Daoy (cell line): ENCODE measurements around the gene KSR2. TPM values are rescaled to one million over a fixed set of nuclear protein-coding genes. Genes with fewer than 3 reads are reported as not detected.
A peak's percentile ranks its signal among the peaks of the same experiment; 100 is the strongest.
"Not testable (repeated sequence)": the region's sequence is repeated elsewhere in the genome, so short reads cannot be mapped to it uniquely, and the experiment has no call there.

Experiments used
- DNase-seq: peaks from one replicate; pipeline ENCODE4 v3.0.0-alpha.2; 2015; ENCODE audit warnings: low read depth
- total RNA-seq: library from RNA; depleted of rRNA; stranded (reverse); fragments of >200 nt; shearing (Covaris generic); gene quantifications from 2 replicates; pipeline ENCODE4 v1.2.3, GENCODE V29; 2014; rRNA removed

KSR2 gene
- total RNA-seq: 0.15 and 0.29 TPM in 2 replicates

DNA sequence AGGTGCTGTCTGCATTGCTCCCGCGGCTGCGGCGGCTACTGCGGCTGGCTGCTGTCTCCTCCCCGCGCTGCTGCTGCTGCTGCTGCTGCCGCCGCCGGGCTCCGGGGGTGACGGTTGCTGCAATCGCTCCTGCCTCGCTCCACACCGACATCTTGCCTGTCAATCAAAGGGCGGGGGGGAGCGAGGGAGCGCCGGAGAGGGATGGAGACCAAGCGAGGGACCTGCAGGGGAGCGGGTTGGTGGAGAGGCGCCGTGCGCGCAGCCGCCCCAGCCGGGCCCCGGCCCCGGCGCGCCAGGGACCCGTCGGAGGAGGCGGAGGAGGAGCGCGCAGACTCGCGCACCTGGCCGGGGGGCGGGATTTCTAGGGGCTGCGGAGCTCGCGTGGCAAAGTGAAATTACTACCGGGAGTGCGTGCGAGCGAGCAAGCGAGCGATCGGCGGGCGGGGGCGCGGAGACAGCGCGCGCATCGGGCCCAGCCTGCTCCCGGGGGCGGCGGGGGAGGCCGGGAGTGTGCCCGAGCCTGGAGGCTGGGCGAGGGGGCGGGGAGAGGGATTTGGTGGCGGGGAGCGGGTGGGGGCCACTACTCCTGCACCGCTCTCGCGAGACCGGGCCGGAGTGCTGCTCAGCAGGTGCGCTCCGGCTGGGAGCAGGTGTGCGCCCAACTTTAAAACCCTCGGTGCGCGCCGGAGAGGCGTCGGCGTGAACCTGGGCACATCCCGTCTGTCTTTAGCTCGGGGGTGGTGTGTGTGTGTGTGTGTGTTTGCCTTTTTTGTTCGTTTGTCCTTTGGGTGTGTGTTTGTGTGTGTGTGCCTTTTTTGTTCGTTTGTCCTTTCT, at the start of gene KSR2:
KSR2 (minus strand) TSS at position 165 of the 834 bp plus-strand sequence. CDS start 735 bp downstream, outside the sequence.
- DNase-seq: peak; percentile 77

DNA sequence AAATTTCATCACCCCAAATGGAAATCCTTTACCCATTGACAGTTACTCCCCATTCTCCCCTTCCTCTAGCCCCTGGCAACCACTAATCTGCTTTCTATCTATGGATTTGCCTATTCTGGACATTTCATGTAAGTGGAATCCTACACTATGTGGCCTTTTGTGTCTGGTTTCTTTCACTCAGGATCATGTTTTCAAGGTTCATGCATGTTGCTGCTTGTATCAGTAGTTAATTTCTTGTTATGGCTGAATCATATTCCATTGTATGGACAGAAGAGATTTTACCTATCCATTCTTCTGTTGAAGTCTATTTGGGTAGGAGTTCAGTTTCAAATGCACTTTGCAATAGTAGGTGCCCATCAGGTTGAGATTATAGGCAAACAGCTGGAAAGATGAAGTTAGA, 49.1 kb upstream of the KSR2 start:
- DNase-seq: no peak

DNA sequence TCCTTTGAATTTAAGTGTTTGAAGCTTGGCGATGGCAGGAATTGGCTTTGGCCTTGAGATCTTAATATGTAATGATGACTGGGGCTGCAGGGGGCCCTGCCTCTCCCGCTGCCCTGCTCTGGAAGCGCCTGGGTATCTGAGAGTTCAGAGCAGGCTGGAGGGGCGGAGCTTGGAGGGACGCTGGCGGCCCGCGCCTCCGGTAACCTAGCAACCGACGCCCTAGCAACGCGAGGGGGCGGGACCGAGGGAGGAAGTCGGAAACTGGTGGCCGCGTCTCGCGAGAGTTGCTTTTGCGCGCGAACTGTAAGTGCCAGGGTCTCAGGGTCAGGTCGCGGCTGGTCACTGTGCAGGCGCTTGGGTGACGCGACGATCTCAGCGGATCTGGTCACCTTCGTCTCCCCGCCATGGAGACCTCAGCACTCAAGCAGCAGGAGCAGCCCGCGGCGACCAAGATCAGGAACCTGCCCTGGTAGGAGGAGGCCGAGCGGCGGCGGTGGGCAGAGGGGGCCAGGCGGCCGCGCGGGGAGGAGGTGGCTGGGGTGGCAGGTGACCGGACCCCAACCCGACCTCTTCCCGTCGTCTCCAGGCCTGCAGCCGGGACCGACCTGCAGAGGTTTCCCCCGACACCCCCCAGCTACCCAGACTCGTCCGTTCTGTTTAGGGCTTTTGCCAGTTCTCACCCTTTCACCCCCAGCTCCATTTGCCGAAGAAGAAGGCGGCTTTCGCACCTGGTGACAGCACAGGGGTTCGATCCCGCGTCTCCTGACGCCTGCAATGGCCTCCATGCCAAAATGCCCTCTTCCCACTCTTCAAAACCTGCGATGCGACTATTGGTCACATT, 47.9 kb upstream of the KSR2 start, which contains the start of gene RFC5:
RFC5 (plus strand) TSS at position 280 of the 841 bp plus-strand sequence; CDS start at position 405, 125 bp downstream.
- peak; percentile 99 for DNase-seq

DNA sequence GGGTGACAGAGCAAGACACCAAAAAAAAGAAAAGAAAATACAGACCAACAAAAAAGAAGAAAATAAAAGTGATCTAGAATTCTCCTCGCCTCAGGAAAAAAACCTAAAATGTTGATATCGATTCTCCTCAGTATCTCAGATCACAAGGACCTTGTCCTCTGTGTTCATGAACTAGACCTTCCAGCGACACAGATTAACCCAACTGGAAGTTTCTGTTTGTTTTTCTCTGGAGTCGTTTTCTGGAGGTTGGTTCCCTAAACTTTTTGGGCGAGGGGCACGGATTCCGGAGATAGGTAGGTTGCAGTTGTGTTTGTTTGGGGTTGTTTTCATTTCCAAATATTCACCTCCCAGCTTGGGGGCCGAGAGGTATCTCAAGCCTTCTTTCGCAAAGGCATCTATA, 47.2 kb upstream of the KSR2 start:
- no peak for DNase-seq

DNA sequence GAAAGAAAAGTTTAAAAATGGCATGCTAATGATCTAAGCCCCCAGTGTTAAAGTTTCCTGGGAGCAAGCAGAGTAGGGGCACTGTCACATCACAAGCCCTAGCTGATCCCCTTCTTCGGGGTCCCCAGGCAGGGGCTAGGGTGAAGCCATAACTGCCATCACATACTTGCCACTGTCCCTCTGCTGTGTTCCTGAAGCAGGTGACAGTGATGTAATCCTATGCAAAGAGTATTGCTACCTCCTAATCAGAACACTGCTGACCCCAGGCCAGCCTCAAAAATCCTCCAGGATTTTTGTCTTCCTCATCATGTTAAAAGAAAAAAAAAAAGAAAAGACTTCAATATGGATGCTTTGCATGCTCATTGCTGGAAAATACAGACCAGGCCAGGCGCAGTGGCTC, 46.5 kb upstream of the KSR2 start:
- no peak for DNase-seq

DNA sequence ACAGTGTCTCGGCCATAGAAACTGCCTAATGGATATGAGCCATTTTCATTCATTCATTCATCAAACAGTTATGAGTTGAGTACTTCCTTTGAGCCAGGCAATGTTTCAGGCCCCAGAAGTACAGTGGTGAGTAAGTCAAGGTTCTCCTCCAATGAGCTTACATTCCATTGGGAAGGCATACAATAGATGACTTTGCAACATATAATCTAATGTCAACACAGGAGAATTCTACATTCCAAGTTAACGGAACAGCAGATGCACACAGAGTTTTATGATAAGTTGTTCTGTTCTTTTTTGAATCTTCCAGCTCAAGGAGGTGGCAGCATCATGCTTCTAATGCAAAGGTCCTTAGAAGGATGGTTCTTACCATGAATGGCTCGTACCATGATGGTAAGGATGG, 44.5 kb upstream of the KSR2 start:
- no peak for DNase-seq

DNA sequence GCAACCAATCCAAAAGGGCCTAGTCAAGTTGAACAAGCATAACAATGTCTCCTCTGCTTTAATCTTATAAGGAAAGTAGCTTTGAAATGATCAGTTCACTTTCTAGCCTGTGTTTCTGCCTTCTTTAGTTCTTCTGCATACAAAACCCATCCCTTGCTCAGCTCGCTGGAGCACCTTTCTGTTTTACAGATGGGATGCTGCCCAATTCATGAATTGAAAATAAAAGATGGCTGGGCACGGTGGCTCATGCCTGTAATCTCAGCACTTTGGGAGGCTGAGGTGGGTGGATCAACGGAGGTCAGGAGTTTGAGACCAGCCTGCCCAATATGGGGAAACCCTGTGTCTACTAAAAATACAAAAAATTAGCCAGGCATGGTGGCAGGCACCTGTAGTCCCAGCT, 43.2 kb upstream of the KSR2 start:
- DNase-seq: no peak

DNA sequence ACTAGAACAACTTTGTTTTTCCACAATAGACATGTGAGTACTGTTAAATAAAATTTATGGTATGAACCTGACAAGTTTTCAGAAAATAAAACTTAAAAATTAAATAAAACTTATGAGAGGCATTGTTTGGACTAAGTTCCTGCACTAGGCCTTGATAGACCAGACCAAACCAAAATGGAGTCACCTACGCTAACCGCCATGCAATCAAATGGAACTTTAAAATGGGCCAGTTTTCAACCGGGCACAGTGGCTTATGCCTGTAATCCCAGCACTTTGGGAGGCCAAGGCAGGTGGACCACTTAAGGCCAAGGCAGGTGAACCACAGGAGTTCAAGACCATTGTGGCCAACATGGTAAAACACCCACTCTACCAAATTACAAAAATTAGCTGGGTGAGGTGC, 42.6 kb upstream of the KSR2 start:
- no peak for DNase-seq

DNA sequence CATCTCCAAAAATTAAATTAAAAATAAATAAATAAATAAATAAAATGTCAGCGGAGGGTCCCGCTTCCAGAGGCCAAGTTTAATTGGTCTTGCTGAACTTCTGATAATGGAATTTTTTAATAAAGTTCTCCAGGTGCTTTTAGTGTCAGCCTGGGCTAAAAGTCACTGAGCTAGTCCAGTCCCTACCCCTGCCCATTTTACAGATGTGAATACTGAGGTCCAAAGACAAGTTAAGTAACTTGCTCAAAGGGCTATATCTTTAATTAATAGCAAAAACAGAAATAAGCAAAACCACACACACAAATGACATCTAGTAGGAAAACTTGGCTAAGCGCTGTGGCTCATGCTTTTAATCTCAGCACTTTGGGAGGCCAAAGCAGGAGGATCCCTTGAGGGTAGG, 42.1 kb upstream of the KSR2 start:
- no peak for DNase-seq

DNA sequence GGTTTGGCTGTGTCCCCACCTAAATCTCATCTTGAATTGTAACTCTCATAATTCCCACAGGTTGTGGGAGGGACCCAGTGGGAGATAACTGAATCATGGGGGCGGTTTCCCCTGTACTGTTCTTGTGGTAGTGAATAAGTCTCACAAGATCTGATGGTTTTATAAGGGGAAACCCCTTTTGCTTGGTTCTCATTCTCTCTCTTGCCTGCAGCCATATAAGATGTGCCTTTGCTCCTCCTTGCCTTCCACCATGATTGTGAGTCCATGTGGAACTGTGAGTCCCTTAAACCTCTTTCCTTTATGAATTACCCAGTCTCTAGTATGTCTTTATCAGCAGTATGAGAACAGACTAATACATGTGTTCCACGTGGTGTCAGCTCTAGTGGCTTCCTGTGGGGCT, 31.0 kb upstream of the KSR2 start:
- DNase-seq: not testable (repeated sequence)

DNA sequence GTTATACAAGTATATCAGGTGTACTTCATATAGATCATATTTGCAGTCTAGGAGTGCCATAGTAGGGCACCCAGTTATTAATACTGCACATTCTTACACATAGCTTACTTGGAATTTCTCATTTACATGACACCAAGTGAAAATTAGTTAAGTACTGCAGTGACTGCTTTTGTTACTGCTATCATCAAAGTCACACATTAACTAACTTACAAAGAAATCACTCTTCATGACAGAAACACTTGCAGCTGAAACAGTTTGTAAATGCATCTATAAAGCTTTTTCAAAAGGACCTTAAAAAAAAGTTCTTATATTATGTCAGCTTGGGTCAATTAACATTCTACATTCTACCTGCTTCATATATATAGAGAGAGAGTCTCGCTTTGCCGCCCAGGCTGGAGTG, 29.9 kb upstream of the KSR2 start:
- no peak for DNase-seq

DNA sequence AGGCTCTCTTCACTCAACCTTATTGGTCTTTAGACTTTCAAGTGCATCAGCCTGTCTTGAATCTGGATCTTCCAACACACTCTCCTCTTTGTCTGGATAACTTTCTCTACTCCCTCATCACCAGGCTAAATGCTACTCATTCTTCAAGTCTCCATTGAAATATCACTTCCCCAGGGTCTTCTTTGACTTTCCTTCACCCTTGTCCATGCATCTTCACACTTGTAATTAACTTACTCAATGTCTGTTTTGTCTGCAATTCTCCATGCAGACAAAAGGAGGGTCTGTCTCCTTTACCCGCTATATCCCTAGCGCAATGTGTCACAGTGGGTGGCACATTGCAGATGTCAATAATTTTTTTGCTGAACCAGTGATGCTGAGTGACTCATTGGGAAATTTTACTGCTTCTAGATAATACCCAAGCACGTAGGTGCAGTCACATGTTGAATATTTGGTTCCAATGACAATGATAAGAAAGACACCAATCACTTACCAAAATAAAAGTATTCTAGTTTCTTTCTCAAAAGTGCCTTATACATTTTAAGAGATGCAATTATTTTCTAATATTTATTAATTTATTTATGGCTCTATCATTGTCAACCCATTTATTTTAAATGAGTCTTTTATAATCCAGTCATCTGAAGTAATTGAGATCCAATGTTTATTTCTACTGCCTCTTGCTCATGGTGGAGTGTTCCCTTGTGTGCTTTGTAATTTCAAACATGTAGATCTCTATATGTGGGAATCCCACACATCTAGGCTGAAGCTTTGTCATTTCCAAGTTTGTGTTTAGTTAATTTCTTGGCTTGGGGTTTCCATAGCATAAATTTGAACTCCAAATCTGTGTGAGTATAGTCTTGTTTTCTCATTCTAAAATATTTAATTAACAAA, 26.0 kb upstream of the KSR2 start:
- DNase-seq: no peak

DNA sequence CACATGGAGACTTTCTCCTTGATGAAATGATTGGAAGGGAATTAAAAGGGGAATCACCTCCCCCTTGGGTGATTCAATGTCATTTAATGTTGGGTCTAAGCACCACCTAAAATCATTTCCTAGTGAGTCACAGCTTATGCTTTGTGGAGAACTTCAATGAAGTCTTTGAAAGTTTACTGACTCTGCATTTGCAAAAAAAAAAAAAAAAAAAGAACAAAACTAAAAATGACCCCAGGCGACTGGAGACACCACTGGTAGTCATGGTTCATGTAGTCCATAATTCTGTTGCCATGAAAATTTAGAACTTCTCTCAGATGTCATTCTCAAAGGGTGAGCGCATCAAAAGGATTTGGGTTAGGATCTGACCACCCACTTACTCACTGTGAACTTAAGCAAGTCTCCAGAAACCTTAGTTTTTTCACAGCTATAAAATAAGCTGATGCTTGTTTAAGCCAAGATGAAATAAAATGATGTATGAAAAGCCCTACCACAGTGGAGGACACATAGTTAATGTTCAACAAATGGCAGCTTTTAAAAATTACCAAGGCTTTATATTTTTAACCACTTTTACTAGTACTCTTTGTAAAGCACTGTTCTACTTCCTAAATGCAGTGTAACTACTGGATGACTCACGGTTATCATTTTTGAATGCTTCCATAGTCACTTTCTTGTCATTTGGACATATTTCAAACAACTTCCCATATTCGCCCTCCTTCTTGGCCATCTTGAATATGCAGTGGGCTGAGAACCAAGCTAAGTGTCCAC, 18.1 kb upstream of the KSR2 start:
- peak; percentile 80 for DNase-seq

DNA sequence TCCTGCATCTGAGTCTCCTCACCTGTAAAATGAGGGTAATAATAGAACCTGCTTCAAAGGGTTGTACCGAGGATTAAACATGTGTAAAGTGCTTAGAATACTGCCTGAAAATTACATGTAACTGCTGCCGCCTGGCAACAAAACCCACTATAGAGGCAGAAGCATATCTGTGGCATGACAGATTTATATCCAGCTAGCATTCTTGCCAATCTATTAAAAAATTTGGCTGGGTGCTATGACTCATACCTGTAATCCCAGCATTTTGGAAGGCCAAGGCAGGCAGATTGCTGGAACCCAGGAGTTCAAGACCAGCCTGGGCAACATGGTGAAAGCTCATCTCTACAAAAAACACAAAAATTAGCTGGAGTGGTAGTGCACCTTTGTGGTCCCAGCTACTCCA, 16.4 kb upstream of the KSR2 start:
- no peak for DNase-seq

DNA sequence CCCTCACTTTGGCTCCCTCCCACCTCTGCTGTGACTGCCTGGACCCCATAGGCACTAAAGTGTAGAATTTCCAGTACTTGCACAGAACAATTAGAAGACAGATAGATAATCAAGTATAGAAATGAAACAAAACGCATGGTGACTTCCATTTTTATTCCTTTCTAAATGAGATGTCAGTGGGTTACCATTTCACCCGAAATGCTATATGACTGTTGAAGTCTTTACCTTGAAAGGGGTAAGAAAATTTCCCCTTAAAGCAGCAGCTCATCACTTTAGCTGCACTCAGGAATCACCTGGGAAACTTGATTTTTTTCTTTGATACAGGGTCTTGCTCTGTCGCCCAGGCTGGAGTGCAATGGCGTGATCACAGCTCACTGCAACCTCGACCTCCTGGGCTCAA, 12.5 kb upstream of the KSR2 start:
- DNase-seq: no peak

DNA sequence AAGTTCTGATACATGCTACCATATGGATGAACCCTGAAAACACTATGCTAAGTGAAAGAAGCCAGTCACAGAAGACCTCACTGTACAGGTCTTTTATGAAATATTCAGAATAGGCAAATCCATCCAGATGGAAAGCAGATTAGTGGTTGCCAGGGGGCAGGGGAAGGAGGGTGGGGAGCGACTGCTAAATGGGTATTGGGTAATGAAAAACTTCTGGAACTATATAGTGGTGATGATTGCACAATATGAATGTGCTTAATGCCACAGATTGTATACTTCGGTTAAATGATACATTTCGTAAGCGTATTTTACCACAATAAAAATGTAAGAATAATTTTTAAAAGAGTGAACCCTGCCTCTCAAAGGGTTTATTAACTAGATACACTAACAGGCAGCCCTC, 11.8 kb upstream of the KSR2 start:
- DNase-seq: no peak

DNA sequence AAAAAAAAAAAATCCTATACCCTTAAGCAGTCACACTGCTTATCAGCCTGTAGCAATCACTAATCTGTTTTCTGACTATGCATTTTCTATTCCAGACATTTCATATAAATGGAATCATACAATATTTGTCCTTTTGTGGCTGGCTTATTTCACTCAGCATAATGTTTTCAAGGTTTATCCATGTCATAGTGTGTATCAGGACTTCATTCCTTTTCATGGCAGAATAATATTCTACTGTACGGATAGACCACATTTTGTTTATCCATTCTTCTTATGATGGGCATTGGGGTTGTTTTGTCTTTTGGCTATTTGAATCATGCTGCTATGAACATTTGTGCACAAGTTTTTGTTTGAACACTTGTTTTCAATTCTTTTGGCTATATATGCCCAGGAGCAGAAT, 8.6 kb upstream of the KSR2 start:
- DNase-seq: no peak

DNA sequence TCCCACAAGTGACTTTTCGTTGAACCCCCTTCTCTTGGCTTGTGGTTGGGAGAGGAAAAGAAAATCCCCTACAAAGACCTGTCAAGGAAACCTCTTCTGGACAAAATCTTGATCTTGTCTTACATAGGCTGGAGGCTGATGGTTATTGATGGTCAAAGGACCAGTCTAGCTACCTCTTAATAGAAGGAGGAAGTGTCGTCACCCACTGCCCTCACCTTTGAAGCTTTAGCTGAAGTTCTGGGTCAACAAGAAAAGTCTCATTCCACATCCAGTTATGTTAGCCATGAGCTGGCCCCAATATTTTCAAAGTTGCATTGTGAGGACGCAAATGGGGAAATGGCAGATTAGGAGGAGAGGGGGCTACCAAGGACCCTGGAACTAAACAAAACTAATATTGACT, 6.2 kb upstream of the KSR2 start:
- DNase-seq: no peak

DNA sequence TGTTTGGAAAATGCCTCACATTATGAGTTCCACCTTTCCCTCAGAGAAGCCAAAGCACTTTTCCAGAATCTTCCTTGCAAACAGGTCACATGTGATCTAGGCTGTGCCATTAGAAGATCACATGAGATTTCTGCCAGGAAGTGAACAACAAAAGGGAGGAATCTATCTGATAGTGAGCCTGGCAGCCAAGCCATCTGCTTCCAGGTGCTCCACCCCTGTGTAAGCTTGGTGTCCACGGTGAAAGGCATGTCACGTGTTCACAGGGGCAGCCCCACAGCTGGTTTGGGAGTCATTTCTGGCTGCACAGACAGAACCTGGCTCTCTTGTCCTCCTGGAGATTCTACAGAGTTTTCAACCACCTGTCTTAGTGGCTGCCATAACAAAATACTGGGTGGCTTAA, 3.5 kb upstream of the KSR2 start:
- DNase-seq: no peak

DNA sequence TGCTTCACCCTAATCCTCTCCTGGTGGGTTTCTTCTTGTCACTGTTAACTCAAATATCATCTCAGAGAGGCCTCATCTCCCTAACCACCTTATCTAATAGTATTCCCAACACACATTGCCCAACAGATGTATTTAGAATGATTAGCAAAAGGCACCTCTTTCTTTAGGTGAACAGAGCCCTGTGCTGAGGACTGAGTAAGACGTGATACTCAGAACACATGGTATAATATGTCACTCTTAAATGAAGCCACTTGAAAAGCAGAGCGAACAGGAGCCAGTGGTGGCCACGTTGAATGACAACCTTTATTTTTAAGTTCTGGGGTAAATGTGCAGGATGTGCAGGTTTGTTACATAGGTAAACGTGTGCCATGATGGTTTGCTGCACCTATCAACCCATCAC, 1.5 kb upstream of the KSR2 start:
- DNase-seq: no peak

DNA sequence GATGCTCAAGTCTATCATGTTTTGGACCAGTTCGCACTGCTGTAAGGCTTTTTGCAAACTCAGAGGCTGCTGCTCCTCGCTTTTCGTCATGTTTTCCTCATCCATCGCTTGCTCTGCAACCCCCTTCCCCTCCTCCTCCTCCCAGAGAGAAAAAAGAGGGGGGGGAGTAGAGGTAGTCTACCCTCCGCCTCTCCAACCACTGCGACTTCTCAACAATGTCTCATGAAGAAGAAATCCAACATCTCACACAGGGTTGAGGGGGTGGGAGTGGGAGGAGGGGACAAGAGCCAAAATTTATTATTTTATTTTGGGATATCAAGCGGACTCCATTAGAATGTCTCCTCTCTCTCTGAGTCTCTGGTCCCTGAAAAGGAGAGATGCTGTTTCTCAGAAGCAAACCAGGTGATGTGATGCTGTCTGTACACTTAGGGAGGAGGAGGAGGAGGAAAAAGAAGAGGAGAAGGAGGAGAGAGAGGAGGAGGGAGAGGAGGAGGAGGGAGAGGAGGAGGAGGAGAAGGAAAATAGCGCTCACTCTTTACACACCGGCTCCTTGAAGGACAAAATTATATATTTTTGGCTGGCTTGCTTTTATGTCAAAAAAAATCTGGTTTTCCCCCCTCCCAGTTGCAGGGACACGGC, 520 bp downstream of the KSR2 start:
- no peak for DNase-seq
